AG08396 (cell line): ENCODE measurements around the gene SNX24.

Source experiments
- DNase-seq: peaks from one replicate; pipeline ENCODE4 v3.0.0; 2012; ENCODE audit warnings: low spot score, mixed read lengths

The SNX24 gene

GRCh38 chr5:123028222-123028621, 182.8 kb downstream of the SNX24 start:
- no peak for DNase-seq

DNA sequence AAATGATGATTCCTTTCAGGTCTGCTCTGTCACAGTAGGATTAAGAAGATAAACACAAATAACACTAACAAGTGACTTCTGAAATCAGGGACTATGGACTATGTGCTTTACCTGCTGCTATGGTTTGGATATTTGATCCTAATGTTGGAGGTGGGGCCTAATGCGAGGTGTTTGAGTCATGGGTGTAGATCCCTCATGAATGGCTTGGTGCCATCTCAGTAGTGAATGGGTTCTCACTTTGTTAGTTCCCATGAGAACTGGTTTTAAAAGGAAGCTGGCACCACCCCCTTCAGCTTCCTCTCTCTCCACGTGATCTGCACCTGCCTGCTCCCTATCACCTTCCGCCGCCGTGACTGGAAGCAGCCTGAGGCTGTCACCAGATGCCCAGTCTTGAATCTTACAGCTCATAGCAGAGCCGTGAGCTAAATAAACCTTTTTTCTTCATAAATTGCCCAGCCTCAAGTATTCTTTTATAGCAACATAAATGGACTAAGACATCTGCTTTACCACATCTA, 187.8 kb downstream of the SNX24 start:
- no peak for DNase-seq

- peak; percentile 57 for DNase-seq
These were observed 190.0 kb downstream of the SNX24 start for GRCh38 chr5:123035360-123035917.

DNA sequence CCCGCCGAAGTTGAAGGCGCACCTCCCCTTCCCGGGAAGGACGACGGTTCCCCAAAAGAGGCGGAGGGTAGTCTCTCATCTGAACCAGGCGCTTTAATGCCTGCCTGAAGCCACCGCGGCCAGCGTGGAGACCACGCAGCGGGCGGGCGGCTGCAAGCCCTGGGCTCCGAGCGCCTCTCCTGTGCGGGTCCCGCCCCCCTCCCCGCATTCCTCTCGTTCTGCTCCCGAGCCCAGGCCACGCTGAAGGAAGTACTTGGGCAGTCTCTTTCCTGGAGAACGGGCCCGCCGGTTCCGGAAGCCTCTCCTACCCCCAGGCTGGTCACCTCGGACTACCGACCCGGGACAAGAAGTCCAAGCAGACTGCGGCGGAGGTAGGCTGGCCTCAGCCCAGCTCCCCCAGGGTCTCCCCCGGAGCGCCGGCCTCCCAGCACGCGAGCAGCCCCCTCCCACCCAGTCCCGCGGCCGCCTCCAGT, 190.5 kb downstream of the SNX24 start:
- peak; percentile 65 for DNase-seq

DNA sequence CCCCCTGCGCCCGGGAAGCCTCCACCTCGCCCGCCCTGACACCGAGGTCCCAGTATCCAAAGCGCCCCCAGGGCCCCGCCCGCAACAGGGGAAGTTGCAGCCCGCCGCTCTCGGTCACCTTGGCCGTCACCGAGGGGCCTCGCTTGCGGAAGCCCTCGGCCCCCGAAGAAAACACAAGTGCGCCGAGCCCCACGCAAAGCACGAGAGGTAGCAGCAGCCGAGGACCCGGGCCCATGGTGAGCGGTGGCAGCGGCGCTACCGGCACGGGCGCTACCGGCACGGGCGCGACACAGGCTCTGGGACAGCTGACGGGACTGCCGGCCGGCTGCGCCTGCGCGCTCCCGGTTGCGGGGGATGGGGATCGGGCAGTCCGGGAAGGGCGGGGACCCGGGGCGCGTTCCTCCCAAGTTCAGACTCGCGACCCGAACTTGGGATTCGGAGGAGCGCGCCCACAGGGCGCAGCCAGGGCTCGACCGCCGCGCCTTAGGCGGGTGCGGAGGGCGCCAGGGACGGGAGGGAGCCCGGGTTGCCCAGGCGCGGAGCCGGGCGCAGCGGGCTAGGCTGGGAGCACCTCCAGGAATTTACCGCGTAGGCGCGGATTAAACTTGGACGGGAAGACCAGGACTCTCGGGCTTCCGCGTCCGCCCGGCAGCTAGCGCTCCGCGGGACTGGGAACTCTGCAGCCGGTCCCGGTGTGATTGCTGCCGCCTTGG, 191.1 kb downstream of the SNX24 start, which contains the start of gene PPIC:
TSS of gene PPIC (minus strand) at position 335 of the 713 bp plus-strand sequence. CDS start at position 235, 100 bp downstream.
- DNase-seq = peak; percentile 98

DNA sequence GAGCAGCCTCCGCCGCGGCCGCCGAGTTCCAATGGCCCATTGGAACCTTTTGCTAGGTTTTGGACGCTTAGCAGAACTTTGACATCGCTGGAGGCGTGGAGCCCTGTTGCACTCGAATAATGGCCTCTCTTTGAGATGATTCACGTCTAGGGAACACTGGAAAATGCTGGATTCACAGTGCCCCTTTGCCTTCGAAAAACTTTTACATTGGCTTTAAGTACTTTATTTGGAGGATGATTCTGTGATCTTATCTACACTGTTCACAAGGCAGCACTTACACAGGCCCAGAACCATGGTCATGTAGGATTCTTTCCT, 191.6 kb downstream of the SNX24 start:
- DNase-seq = no peak

GRCh38 chr5:123039673-123040072, 194.3 kb downstream of the SNX24 start:
- no peak for DNase-seq

DNA sequence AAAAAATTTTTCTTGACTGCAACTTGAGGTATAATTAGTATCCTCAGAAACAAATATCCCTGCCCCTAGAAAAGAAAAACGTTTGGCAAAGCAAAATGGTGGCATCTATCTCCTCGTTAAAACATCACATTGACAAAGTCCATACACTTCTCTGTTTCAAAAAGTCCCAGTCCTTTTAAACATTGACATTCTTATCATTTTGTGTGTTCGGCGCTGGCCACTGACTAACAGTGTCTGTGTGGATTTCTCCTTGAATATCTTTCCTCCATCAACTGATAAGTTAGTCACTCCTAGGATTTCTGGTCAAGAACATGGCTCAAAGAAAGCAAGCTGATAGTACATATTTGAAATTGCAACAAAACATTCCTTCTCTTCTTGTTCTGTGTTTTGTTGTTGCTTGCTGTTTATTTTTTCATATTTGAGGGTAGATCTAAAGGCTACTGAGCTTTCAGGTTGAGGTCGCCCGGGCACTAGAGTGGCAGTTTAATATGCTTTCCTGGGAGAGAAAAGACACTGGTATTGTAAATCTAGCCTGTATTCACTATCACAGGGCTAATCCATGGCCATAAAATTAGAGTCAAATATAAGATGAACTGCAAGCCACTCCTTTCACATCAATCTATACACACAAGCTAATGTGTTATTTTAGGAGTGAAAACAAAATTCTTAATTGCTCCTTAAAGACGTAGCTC, 199.7 kb downstream of the SNX24 start:
- DNase-seq = no peak

DNA sequence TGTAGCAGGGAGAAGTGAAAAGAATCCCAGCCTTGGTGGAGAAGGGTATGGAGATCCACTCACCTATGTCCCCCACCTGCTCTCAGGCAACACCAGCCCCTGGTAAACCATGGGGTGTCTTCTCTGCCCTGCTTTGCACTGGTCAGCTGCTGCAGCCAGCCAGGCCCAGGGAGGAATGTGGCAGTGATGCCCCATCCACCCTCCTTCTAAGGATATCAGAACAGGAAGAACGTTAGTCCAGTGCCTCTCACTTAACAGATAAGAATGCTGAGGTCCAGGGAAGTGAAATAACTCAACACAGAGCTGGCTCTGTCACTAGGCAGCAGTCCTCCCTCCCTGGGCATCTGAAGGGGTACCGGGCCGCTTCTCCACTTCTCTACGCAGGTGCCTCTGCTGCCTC, 200.8 kb downstream of the SNX24 start:
- DNase-seq = no peak

DNA sequence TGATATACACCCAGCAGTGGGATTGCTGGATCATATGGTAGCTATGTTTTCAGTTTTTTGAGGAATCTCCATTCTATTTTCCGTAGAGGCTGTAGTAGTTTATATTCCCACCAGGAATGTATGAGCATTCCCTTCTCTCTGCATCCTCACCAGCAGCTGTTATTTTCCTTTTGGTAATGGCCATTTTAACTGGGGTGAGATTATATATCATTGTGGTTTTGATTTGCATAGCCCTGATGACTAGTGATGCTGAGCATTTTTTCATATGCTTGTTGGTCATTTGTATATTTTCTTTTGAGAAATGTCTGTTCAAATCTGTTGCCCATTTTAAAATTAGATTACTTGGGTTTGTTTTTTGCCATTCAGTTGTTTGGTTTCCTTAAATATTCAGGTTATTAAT, 202.3 kb downstream of the SNX24 start:
- DNase-seq = no peak

- DNase-seq = no peak
These were observed 205.8 kb downstream of the SNX24 start for GRCh38 chr5:123051206-123051605.
